ENCODE measurements around the gene LAMC2. TPM values are rescaled to one million over a fixed set of nuclear protein-coding genes. Genes with fewer than 3 reads are reported as not detected.
A peak's percentile ranks its signal among the peaks of the same experiment; 100 is the strongest.

Gene LAMC2
- total and polyA plus RNA-seq, 2 of the 13 experiments (the other 11 are each of a cell fraction or from before 2014, with no cell fraction given), result 0.03 TPM; not detected in 1

DNA sequence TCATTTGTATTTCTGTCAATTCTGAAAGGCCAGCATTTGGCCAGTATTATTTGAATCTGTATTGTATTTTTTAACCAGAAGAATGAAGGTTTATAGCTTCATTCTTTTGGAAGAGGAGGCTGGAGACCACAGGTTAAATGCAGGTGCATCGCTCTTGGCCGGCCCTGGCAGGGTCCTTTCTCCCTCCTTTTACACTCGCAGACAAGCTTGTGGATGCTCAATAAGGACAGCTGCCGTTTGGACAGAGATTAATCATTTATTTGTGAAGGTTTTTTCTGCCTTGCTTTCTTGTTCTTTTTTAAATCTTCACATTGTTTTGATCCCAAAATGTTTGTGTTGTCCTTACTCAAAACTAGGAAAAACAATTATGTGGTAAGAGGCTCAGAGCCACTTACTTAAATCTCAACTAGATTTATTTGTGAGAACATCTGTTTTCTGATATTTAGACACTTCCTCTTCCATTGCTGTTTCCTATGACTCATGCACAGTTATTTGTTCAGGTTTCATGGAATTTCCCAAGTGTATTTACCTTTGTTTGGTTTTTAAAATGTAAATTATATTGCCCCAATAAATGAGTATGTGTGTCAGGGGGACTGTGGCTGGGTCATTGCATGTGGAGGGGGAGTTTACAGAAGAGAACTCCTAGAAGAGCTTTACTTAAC is 46.7 kb upstream of the LAMC2 start (continued):
- TF ChIP-seq FOXA1 (IDR thresholded peaks at IDR 0.05), result no peak
- peak; percentile 65 for TF ChIP-seq FOXA1 (CRISPR knock-in tag; IDR thresholded peaks at IDR 0.05)
- TF ChIP-seq CEBPG (CRISPR knock-in tag; IDR thresholded peaks at IDR 0.05), result peak; percentile 18; the same call in 1 of the 2 replicates
- no peak for TF ChIP-seq SNRNP70 (IDR thresholded peaks at IDR 0.05; ENCODE audit: low read depth, low read length)
- TF ChIP-seq JUN (CRISPR knock-in tag; IDR thresholded peaks at IDR 0.05), result 0 out of 2 replicates have a peak, but pooled peaks have one; percentile 29
- TF ChIP-seq, protein P1, sequence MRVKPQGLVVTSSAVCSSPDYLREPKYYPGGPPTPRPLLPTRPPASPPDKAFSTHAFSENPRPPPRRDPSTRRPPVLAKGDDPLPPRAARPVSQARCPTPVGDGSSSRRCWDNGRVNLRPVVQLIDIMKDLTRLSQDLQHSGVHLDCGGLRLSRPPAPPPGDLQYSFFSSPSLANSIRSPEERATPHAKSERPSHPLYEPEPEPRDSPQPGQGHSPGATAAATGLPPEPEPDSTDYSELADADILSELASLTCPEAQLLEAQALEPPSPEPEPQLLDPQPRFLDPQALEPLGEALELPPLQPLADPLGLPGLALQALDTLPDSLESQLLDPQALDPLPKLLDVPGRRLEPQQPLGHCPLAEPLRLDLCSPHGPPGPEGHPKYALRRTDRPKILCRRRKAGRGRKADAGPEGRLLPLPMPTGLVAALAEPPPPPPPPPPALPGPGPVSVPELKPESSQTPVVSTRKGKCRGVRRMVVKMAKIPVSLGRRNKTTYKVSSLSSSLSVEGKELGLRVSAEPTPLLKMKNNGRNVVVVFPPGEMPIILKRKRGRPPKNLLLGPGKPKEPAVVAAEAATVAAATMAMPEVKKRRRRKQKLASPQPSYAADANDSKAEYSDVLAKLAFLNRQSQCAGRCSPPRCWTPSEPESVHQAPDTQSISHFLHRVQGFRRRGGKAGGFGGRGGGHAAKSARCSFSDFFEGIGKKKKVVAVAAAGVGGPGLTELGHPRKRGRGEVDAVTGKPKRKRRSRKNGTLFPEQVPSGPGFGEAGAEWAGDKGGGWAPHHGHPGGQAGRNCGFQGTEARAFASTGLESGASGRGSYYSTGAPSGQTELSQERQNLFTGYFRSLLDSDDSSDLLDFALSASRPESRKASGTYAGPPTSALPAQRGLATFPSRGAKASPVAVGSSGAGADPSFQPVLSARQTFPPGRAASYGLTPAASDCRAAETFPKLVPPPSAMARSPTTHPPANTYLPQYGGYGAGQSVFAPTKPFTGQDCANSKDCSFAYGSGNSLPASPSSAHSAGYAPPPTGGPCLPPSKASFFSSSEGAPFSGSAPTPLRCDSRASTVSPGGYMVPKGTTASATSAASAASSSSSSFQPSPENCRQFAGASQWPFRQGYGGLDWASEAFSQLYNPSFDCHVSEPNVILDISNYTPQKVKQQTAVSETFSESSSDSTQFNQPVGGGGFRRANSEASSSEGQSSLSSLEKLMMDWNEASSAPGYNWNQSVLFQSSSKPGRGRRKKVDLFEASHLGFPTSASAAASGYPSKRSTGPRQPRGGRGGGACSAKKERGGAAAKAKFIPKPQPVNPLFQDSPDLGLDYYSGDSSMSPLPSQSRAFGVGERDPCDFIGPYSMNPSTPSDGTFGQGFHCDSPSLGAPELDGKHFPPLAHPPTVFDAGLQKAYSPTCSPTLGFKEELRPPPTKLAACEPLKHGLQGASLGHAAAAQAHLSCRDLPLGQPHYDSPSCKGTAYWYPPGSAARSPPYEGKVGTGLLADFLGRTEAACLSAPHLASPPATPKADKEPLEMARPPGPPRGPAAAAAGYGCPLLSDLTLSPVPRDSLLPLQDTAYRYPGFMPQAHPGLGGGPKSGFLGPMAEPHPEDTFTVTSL (CRISPR knock-in tag; IDR thresholded peaks at IDR 0.05; ENCODE audit: borderline replicate concordance), result peak; percentile 76; the same call in 1 of the 2 replicates
- TF ChIP-seq NFIC (IDR thresholded peaks at IDR 0.05; ENCODE audit: low read length), result peak; percentile 73; the same call in 1 of the 2 replicates
- TF ChIP-seq ATF7-NPFF (CRISPR knock-in tag; IDR thresholded peaks at IDR 0.05; ENCODE audit: low read depth), result no peak
- no peak for TF ChIP-seq ATF2 (CRISPR knock-in tag; IDR thresholded peaks at IDR 0.05)
- TF ChIP-seq SAP130 (CRISPR knock-in tag; IDR thresholded peaks at IDR 0.05; ENCODE audit: low read depth), result peak; percentile 44; the same call in 1 of the 2 replicates
- no peak for TF ChIP-seq SOX6 (IDR thresholded peaks at IDR 0.05)
- TF ChIP-seq SOX6 (CRISPR knock-in tag; IDR thresholded peaks at IDR 0.05), result peak; percentile 66; the same call in 1 of the 2 replicates
- no peak for TF ChIP-seq ZMAT5 (CRISPR knock-in tag; IDR thresholded peaks at IDR 0.05; ENCODE audit: borderline replicate concordance, low read depth)
- peak; percentile 61 for TF ChIP-seq RARA (CRISPR knock-in tag; IDR thresholded peaks at IDR 0.05)
- TF ChIP-seq, protein P2, sequence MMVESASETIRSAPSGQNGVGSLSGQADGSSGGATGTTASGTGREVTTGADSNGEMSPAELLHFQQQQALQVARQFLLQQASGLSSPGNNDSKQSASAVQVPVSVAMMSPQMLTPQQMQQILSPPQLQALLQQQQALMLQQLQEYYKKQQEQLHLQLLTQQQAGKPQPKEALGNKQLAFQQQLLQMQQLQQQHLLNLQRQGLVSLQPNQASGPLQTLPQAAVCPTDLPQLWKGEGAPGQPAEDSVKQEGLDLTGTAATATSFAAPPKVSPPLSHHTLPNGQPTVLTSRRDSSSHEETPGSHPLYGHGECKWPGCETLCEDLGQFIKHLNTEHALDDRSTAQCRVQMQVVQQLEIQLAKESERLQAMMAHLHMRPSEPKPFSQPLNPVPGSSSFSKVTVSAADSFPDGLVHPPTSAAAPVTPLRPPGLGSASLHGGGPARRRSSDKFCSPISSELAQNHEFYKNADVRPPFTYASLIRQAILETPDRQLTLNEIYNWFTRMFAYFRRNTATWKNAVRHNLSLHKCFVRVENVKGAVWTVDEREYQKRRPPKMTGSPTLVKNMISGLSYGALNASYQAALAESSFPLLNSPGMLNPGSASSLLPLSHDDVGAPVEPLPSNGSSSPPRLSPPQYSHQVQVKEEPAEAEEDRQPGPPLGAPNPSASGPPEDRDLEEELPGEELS (CRISPR knock-in tag; IDR thresholded peaks at IDR 0.05), result peak; percentile 64
- TF ChIP-seq, protein P3, sequence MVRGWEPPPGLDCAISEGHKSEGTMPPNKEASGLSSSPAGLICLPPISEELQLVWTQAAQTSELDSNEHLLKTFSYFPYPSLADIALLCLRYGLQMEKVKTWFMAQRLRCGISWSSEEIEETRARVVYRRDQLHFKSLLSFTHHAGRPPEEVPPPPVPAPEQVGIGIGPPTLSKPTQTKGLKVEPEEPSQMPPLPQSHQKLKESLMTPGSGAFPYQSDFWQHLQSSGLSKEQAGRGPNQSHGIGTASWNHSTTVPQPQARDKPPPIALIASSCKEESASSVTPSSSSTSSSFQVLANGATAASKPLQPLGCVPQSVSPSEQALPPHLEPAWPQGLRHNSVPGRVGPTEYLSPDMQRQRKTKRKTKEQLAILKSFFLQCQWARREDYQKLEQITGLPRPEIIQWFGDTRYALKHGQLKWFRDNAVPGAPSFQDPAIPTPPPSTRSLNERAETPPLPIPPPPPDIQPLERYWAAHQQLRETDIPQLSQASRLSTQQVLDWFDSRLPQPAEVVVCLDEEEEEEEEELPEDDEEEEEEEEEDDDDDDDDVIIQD (CRISPR knock-in tag; IDR thresholded peaks at IDR 0.05; ENCODE audit: low read depth), result peak; percentile 37; the same call in 1 of the 2 replicates
- peak; percentile 56; the same call in 1 of the 2 replicates for TF ChIP-seq RXRB (CRISPR knock-in tag; IDR thresholded peaks at IDR 0.05; ENCODE audit: borderline replicate concordance)
- TF ChIP-seq FOSL1 (CRISPR knock-in tag; IDR thresholded peaks at IDR 0.05; ENCODE audit: borderline replicate concordance), result peak; percentile 87
- TF ChIP-seq ZNF138 (CRISPR knock-in tag; IDR thresholded peaks at IDR 0.05; ENCODE audit: low read depth), result no peak
- peak; percentile 61; the same call in 1 of the 2 replicates for TF ChIP-seq SOX5 (CRISPR knock-in tag; IDR thresholded peaks at IDR 0.05; ENCODE audit: borderline replicate concordance)
